NOMO-1 (cell line): ENCODE measurements around the gene PCDH19.
"Not testable (repeated sequence)": the region's sequence is repeated elsewhere in the genome, so short reads cannot be mapped to it uniquely, and the experiment has no call there.

ENCODE experiments used
- DNase-seq, 2 experiments: peaks; one replicate each; lab custom pipeline; 2025; ENCODE audit not compliant: unreplicated experiment in 2 of 2; lab: John Stamatoyannopoulos, UW

Gene PCDH19

GRCh38 chrX:100409610-100410590 lies at the start of gene PCDH19:
Gene PCDH19 (minus strand): TSS chrX:100410273. CDS start chrX:100408597, 1,676 bp downstream.
- DNase-seq: no peak

GRCh38 chrX:100449696-100450608 lies 39.9 kb upstream of the PCDH19 start:
- no peak for DNase-seq

- DNase-seq: no peak
Measured at GRCh38 chrX:100447655-100448397, 37.8 kb upstream of the PCDH19 start.

GRCh38 chrX:100445593-100445992 lies 35.5 kb upstream of the PCDH19 start:
- DNase-seq: no peak

GRCh38 chrX:100441321-100441720 lies 31.2 kb upstream of the PCDH19 start:
- not testable (repeated sequence) for DNase-seq

- no peak for DNase-seq
Measured at GRCh38 chrX:100440006-100440405, 29.9 kb upstream of the PCDH19 start.

GRCh38 chrX:100435726-100436125 lies 25.7 kb upstream of the PCDH19 start:
- DNase-seq: no peak

GRCh38 chrX:100424012-100424411 lies 13.9 kb upstream of the PCDH19 start:
- no peak for DNase-seq

- no peak for DNase-seq
Measured at GRCh38 chrX:100418556-100418955, 8.5 kb upstream of the PCDH19 start.

- DNase-seq: no peak
Measured at GRCh38 chrX:100417681-100418080, 7.6 kb upstream of the PCDH19 start.

GRCh38 chrX:100413229-100413628 lies 3.2 kb upstream of the PCDH19 start:
- DNase-seq: peak in 1 of 2 experiments; percentile 75

GRCh38 chrX:100411802-100412715 lies 2.0 kb upstream of the PCDH19 start:
- no peak for DNase-seq

GRCh38 chrX:100410901-100411801 lies 1.1 kb upstream of the PCDH19 start:
- no peak for DNase-seq

- DNase-seq: no peak
Measured at GRCh38 chrX:100408713-100409609, 1.1 kb downstream of the PCDH19 start.

GRCh38 chrX:100407784-100408712 lies 2.0 kb downstream of the PCDH19 start:
- DNase-seq: no peak

GRCh38 chrX:100407147-100407783 lies 2.8 kb downstream of the PCDH19 start:
- no peak for DNase-seq
